ENCODE measurements around the gene FCRL3. TPM values are rescaled to one million over a fixed set of nuclear protein-coding genes. Genes with fewer than 3 reads are reported as not detected.

FCRL3 gene
- total RNA-seq, 1 experiment from 2014 or later: not detected

GRCh38 chr1:157671895-157672294, 28.7 kb downstream of the FCRL3 start:
- H3K27me3 ChIP-seq (ENCODE audit: control insufficient read depth, insufficient read depth, low read length): no peaks in the 10 kb centered on the region
- TF ChIP-seq POLR2AphosphoS5 (IDR thresholded peaks at IDR 0.05; ENCODE audit: low read depth, low read length) (no peak), CTCF (IDR thresholded peaks at IDR 0.05) (no peak), TCF7L2 (IDR thresholded peaks at IDR 0.05; ENCODE audit: low read depth, low read length) (no peak), REST (IDR thresholded peaks at IDR 0.05; ENCODE audit: insufficient read depth in 1 of 2, low read depth in 2 of 2, low read length in 1 of 2) (no peak), SIN3A (IDR thresholded peaks at IDR 0.05; ENCODE audit: borderline replicate concordance, insufficient read depth, low read depth, low read length) (no peak)
- H3K4me3 ChIP-seq (ENCODE audit: low read depth in 2 of 2, low read length in 2 of 2): no peak overlapping the region
- POLR2A ChIA-PET: no interaction called here
- H3K27ac ChIP-seq (ENCODE audit: low read length): no peak overlapping the region
- no peaks in the 10 kb centered on the region for H3K9me3 ChIP-seq (ENCODE audit: control insufficient read depth, insufficient read depth, low read depth, low read length)
- CTCF ChIA-PET: no interaction called here
- intact Hi-C loops (cut with micrococcal nuclease; ENCODE audit: unreplicated experiment) (no loop called here), in situ Hi-C loops (cut with HindIII; ENCODE audit: low pct_unique_long_range_greater_than_20kb, low sequenced_read_pairs) (no loop called here)
- no peak for DNase-seq (ENCODE audit: low read depth, low spot score)
- no peaks in the 10 kb centered on the region for H3K4me1 ChIP-seq (ENCODE audit: control insufficient read depth, insufficient read depth, low read length)
- no peak for ATAC-seq
- no TSS peak for BruUV-seq (replicated peaks)
- H3K36me3 ChIP-seq (ENCODE audit: control insufficient read depth, insufficient read depth, low read length): no peaks in the 10 kb centered on the region

GRCh38 chr1:157659576-157660247, 40.9 kb downstream of the FCRL3 start:
- POLR2A ChIA-PET: no interaction called here
- Histone ChIP-seq H3K27me3 (ENCODE audit: control insufficient read depth, insufficient read depth, low read length) (no peaks in the 10 kb centered on the region), H3K27ac (ENCODE audit: low read length) (no peak overlapping the region), H3K9me3 (ENCODE audit: control insufficient read depth, insufficient read depth, low read depth, low read length) (no peaks in the 10 kb centered on the region), H3K36me3 (ENCODE audit: control insufficient read depth, insufficient read depth, low read length) (no peaks in the 10 kb centered on the region), H3K4me3 (ENCODE audit: low read depth in 2 of 2, low read length in 2 of 2) (no peak overlapping the region), H3K4me1 (ENCODE audit: control insufficient read depth, insufficient read depth, low read length) (no peaks in the 10 kb centered on the region)
- BruUV-seq (replicated peaks): no TSS peak
- in situ Hi-C loops (cut with HindIII; ENCODE audit: low pct_unique_long_range_greater_than_20kb, low sequenced_read_pairs): no loop called here
- DNase-seq (ENCODE audit: low read depth, low spot score) (no peak), ATAC-seq (no peak)
- CTCF ChIA-PET: no interaction called here
- intact Hi-C loops (cut with micrococcal nuclease; ENCODE audit: unreplicated experiment): no loop called here
- TF ChIP-seq SIN3A (IDR thresholded peaks at IDR 0.05; ENCODE audit: borderline replicate concordance, insufficient read depth, low read depth, low read length) (no peak), REST (IDR thresholded peaks at IDR 0.05; ENCODE audit: insufficient read depth in 1 of 2, low read depth in 2 of 2, low read length in 1 of 2) (no peak), CTCF (IDR thresholded peaks at IDR 0.05) (no peak), POLR2AphosphoS5 (IDR thresholded peaks at IDR 0.05; ENCODE audit: low read depth, low read length) (no peak), TCF7L2 (IDR thresholded peaks at IDR 0.05; ENCODE audit: low read depth, low read length) (no peak)
